H9 (cell line): ENCODE measurements around the gene TTF2. TPM values are rescaled to one million over a fixed set of nuclear protein-coding genes. Genes with fewer than 3 reads are reported as not detected.

Source experiments
- DNase-seq: peaks from one replicate; pipeline ENCODE4 v3.0.0-alpha.2; 2017
- H2AFZ ChIP-seq: one replicate; pipeline ENCODE4 v1.6.1; 2013; ENCODE audit warnings: mild to moderate bottlenecking, low read length, control low read depth, moderate library complexity
- H2AK5ac ChIP-seq: 2 replicates; pipeline ENCODE4 v1.6.1; 2013; ENCODE audit warnings: low read length, control low read depth, mixed read lengths; ENCODE audit not compliant: insufficient read length
- H2BK120ac ChIP-seq: one replicate; pipeline ENCODE4 v1.6.1; 2013; ENCODE audit warnings: low read depth, mild to moderate bottlenecking, low read length, control low read depth, inconsistent platforms; ENCODE audit not compliant: poor library complexity, severe bottlenecking
- H2BK12ac ChIP-seq: 2 replicates; pipeline ENCODE4 v1.6.1; 2013; ENCODE audit warnings: low read length, control low read depth, mixed read lengths, low read depth; ENCODE audit not compliant: insufficient read length
- H2BK15ac ChIP-seq: 2 replicates; pipeline ENCODE4 v1.6.1; 2013; ENCODE audit warnings: low read depth, low read length, control low read depth
- H2BK20ac ChIP-seq: one replicate; pipeline ENCODE4 v1.6.1; 2013; ENCODE audit warnings: low read depth, mild to moderate bottlenecking, low read length, control low read depth, inconsistent platforms; ENCODE audit not compliant: poor library complexity, severe bottlenecking
- H2BK5ac ChIP-seq: 2 replicates; pipeline ENCODE4 v1.6.1; 2013; ENCODE audit warnings: low read length, control low read depth, mixed read lengths; ENCODE audit not compliant: insufficient read length
- H3K14ac ChIP-seq: 2 replicates; pipeline ENCODE4 v1.6.1; 2013; ENCODE audit warnings: low read length, control low read depth; ENCODE audit not compliant: insufficient read depth
- H3K18ac ChIP-seq: 2 replicates; pipeline ENCODE4 v1.6.1; 2013; ENCODE audit warnings: low read depth, mild to moderate bottlenecking, mixed read lengths, low read length, control low read depth; ENCODE audit not compliant: insufficient read length
- H3K23ac ChIP-seq: 2 replicates; pipeline ENCODE4 v1.6.1; 2013; ENCODE audit warnings: low read length, control low read depth, mixed read lengths, low read depth; ENCODE audit not compliant: insufficient read length
- H3K23me2 ChIP-seq: 2 replicates; pipeline ENCODE4 v1.6.1; 2013; ENCODE audit warnings: low read depth, mild to moderate bottlenecking, mixed read lengths, low read length, control low read depth; ENCODE audit not compliant: insufficient read length, poor library complexity, severe bottlenecking
- H3K27ac ChIP-seq: 2 replicates; pipeline ENCODE4 v1.5.1; 2013; ENCODE audit warnings: low read length, control low read depth, mixed read lengths, low read depth; ENCODE audit not compliant: insufficient read length
- H3K27me3 ChIP-seq: 2 replicates; pipeline ENCODE4 v1.6.1; 2013; ENCODE audit warnings: low read length, control low read depth, inconsistent platforms; ENCODE audit not compliant: insufficient read depth
- H3K4ac ChIP-seq: 2 replicates; pipeline ENCODE4 v1.6.1; 2013; ENCODE audit warnings: low read depth, mild to moderate bottlenecking, control low read depth, inconsistent platforms, low read length, moderate library complexity
- H3K4me1 ChIP-seq: 2 replicates; pipeline ENCODE4 v1.6.1; 2013; ENCODE audit warnings: low read length, control low read depth, inconsistent platforms; ENCODE audit not compliant: insufficient read depth
- H3K4me2 ChIP-seq: 2 replicates; pipeline ENCODE4 v1.6.1; 2013; ENCODE audit warnings: low read length, control low read depth, mixed read lengths; ENCODE audit not compliant: insufficient read length, insufficient read depth
- H3K56ac ChIP-seq: 2 replicates; pipeline ENCODE4 v1.6.1; 2013; ENCODE audit warnings: low read depth, mild to moderate bottlenecking, mixed read lengths, low read length, control low read depth; ENCODE audit not compliant: insufficient read length
- H3K79me1 ChIP-seq: 2 replicates; pipeline ENCODE4 v1.6.1; 2013; ENCODE audit warnings: low read depth, mild to moderate bottlenecking, moderate library complexity, low read length, control low read depth, inconsistent platforms; ENCODE audit not compliant: insufficient read depth, poor library complexity, severe bottlenecking
- H3K79me2 ChIP-seq: 2 replicates; pipeline ENCODE4 v1.6.1; 2013; ENCODE audit warnings: low read length, control low read depth, inconsistent platforms; ENCODE audit not compliant: insufficient read depth
- H3K9ac ChIP-seq: 2 replicates; pipeline ENCODE4 v1.6.1; 2013; ENCODE audit warnings: low read length, control low read depth, mixed read lengths; ENCODE audit not compliant: insufficient read length; ENCODE audit errors: extremely low read depth
- H3K9me3 ChIP-seq: one replicate; pipeline ENCODE4 v1.6.1; 2013; ENCODE audit warnings: low read depth, low read length, inconsistent platforms; ENCODE audit not compliant: control insufficient read depth
- H3T11ph ChIP-seq: one replicate; pipeline ENCODE4 v1.6.1; 2013; ENCODE audit warnings: mild to moderate bottlenecking, low read length, control low read depth, inconsistent platforms
- H4K20me1 ChIP-seq: one replicate; pipeline ENCODE4 v1.6.1; 2013; ENCODE audit not compliant: control insufficient read depth, insufficient read length, insufficient read depth
- H4K5ac ChIP-seq: 2 replicates; pipeline ENCODE4 v1.6.1; 2013; ENCODE audit warnings: low read depth, mild to moderate bottlenecking, mixed read lengths, low read length, control low read depth; ENCODE audit not compliant: insufficient read length
- H4K8ac ChIP-seq: replicated peaks from 2 replicates; pipeline ENCODE4 v1.6.1; 2013; ENCODE audit warnings: low read length, control low read depth, mixed read lengths, low read depth; ENCODE audit not compliant: insufficient read length
- H4K91ac ChIP-seq: 2 replicates; pipeline ENCODE4 v1.6.1; 2013; ENCODE audit warnings: low read depth, mild to moderate bottlenecking, moderate library complexity, mixed read lengths, low read length, control low read depth; ENCODE audit not compliant: insufficient read length
- H3K27ac Mint-ChIP-seq, 3 experiments: 2 replicates in 2 of 3; 3 replicates in 1 of 3; pipeline ENCODE4 v1.8.0; 2020 to 2021; ENCODE audit warnings: mixed read lengths in 3 of 3, mild to moderate bottlenecking in 1 of 3, moderate library complexity in 1 of 3
- H3K27me3 Mint-ChIP-seq: 2 replicates; pipeline ENCODE4 v1.8.0; 2021; ENCODE audit warnings: low read depth, mild to moderate bottlenecking, moderate library complexity, mixed read lengths
- H3K36me3 Mint-ChIP-seq, 3 experiments: 2 replicates in 2 of 3; 3 replicates in 1 of 3; pipeline ENCODE4 v1.8.0; 2020 to 2021; ENCODE audit warnings: low read depth in 3 of 3, mixed read lengths in 3 of 3; ENCODE audit not compliant: insufficient read depth in 1 of 3
- H3K4me1 Mint-ChIP-seq, 2 experiments: 2 replicates each; pipeline ENCODE4 v1.8.0; 2020; ENCODE audit warnings: mixed read lengths in 2 of 2
- H3K4me3 Mint-ChIP-seq, 2 experiments: 2 replicates in 1 of 2; 3 replicates in 1 of 2; pipeline ENCODE4 v1.8.0; 2020 to 2021; ENCODE audit warnings: mild to moderate bottlenecking in 2 of 2, mixed read lengths in 2 of 2, moderate library complexity in 1 of 2
- H3K9me3 Mint-ChIP-seq, 2 experiments: 2 replicates in 1 of 2; 3 replicates in 1 of 2; pipeline ENCODE4 v1.8.0; 2020; ENCODE audit warnings: mild to moderate bottlenecking in 2 of 2, mixed read lengths in 2 of 2, moderate library complexity in 1 of 2
- WGBS: extraction: QIAGEN DNeasy Blood & Tissue Kit; methylation state at CpG from one replicate; pipeline ENCODE4 v1.1.7; 2013; ENCODE audit warnings: missing lambda C conversion rate, low lambda C conversion rate, mixed read lengths; ENCODE audit not compliant: insufficient read length; ENCODE audit errors: extremely low coverage; 5-methylcytosine and 5-hydroxymethylcytosine counted together
- total RNA-seq: library from RNA; stranded (reverse); gene quantifications from 2 replicates; pipeline ENCODE4 v1.2.1, GENCODE V29; 2021
- TF ChIP-seq, protein P1 (sequence below): fragments of 200-600 bp; sonication (generic); conservative IDR thresholded peaks from 3 replicates; pipeline ENCODE4 v1.8.0; 2021; ENCODE audit warnings: antibody characterized with exemption, mild to moderate bottlenecking

Gene TTF2
- total RNA-seq, 1 experiment from 2014 or later = 86.4 TPM

DNA sequence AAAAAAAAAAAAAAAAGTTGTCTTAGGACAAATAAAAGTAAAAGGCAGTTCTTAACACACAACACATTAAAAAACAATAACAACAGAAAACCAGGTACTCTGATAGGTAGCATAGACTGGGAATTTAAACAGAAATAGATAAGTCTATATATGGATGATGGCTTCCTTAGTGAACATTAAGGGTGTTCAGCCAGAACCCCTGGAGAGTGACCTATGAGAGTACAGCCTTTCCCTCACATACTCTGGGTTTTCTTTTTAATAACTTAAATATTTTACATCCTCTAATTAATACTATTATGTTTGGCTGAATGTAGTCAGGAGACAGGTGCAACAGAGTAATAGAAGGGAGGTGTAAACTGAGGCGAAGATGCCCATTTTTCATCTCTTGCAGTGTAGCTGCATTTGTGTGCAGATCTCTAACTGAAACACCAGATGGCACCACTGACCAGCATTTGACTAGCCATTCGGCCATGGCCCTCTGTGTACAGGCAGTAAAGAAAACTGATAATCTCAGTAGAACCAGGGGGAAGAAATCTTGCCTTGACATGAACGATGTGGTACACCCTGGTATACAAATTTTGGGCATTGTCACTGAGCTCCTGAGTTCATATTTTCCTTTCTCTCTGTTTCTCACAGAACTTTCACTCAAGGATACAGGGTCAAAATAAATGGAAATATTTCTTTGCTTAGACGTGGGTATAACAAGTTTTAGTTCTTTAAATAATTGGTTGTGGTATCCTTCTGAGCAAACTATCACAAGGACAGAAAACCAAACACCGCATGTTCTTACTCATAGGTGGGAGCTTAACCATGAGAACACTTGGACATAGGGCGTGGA is 7.6 kb downstream of the TTF2 start:
- H4K5ac ChIP-seq = no peak overlapping the region
- H2BK15ac ChIP-seq = no peak overlapping the region
- Mint-ChIP-seq H3K9me3 (no peaks in the 10 kb centered on the region), H3K27me3 (no peaks in the 10 kb centered on the region), H3K4me3 (peak overlapping the region in 1 of 2 experiments; percentile 52; a peak in 1 of 5 replicates), H3K36me3 (peaks cover 20 to 52% (median 38%) of the 10 kb centered on the region in 3 experiments; a peak in 6 of 7 replicates), H3K27ac (peak overlapping the region in 1 of 3 experiments; percentile 10; a peak in 1 of 7 replicates), H3K4me1 (no peaks in the 10 kb centered on the region)
- H4K91ac ChIP-seq = no peak overlapping the region
- WGBS = no CpG with 5 or more reads among the region's 6 CpGs
- H3K9ac ChIP-seq = no peak overlapping the region
- H2AFZ ChIP-seq = no peak overlapping the region
- H3K9me3 ChIP-seq = no peaks in the 10 kb centered on the region
- no peak overlapping the region for H4K8ac ChIP-seq
- no peak overlapping the region for H3K4me2 ChIP-seq
- no peaks in the 10 kb centered on the region for H3K23me2 ChIP-seq
- no peaks in the 10 kb centered on the region for H3K4me1 ChIP-seq
- H3K18ac ChIP-seq = no peak overlapping the region
- H3T11ph ChIP-seq = no peak overlapping the region
- H2BK20ac ChIP-seq = no peak overlapping the region
- no peak overlapping the region for H3K27ac ChIP-seq
- DNase-seq = peak; percentile 38
- H3K56ac ChIP-seq = no peak overlapping the region
- H3K27me3 ChIP-seq = no peaks in the 10 kb centered on the region
- no peaks in the 10 kb centered on the region for H4K20me1 ChIP-seq
- H2BK120ac ChIP-seq = no peak overlapping the region
- no peak overlapping the region for H3K4ac ChIP-seq
- H2BK12ac ChIP-seq = no peak overlapping the region
- H3K14ac ChIP-seq = no peak overlapping the region
- TF ChIP-seq, protein P1, sequence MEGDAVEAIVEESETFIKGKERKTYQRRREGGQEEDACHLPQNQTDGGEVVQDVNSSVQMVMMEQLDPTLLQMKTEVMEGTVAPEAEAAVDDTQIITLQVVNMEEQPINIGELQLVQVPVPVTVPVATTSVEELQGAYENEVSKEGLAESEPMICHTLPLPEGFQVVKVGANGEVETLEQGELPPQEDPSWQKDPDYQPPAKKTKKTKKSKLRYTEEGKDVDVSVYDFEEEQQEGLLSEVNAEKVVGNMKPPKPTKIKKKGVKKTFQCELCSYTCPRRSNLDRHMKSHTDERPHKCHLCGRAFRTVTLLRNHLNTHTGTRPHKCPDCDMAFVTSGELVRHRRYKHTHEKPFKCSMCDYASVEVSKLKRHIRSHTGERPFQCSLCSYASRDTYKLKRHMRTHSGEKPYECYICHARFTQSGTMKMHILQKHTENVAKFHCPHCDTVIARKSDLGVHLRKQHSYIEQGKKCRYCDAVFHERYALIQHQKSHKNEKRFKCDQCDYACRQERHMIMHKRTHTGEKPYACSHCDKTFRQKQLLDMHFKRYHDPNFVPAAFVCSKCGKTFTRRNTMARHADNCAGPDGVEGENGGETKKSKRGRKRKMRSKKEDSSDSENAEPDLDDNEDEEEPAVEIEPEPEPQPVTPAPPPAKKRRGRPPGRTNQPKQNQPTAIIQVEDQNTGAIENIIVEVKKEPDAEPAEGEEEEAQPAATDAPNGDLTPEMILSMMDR = peak; percentile 83
- no peak overlapping the region for H2AK5ac ChIP-seq
- H3K79me1 ChIP-seq = no peaks in the 10 kb centered on the region
- no peak overlapping the region for H3K23ac ChIP-seq
- peaks cover 4% of the 10 kb centered on the region; the same call in 1 of the 2 replicates for H3K79me2 ChIP-seq
- H2BK5ac ChIP-seq = no peak overlapping the region
